Ascending aorta (tissue), 2 donors: ENCODE data around the gene INHBA. TPM values are rescaled to one million over a fixed set of nuclear protein-coding genes. Genes with fewer than 3 reads are reported as not detected.

Experiments used
- DNase-seq, 2 donors: peaks; one replicate each; pipeline ENCODE4 v3.0.0-alpha.2; 2019; ENCODE audit warnings: low spot score in 2 of 2
- H3K27ac ChIP-seq, 2 donors: fragments of 200-600 bp; sonication (generic); one replicate each; pipeline ENCODE4 v1.5.1; 2016 to 2017; ENCODE audit warnings: mild to moderate bottlenecking in 1 of 2
- H3K27me3 ChIP-seq: fragments of 200-600 bp; sonication (generic); one replicate; pipeline ENCODE4 v1.5.1; 2017
- H3K36me3 ChIP-seq, 2 donors: fragments of 200-600 bp; sonication (generic); one replicate each; pipeline ENCODE4 v1.5.1; 2016
- H3K4me1 ChIP-seq, 2 donors: fragments of 200-600 bp; sonication (generic); one replicate each; pipeline ENCODE4 v1.5.1; 2016 to 2017; ENCODE audit warnings: mild to moderate bottlenecking in 1 of 2
- H3K4me3 ChIP-seq, 2 donors: fragments of 200-600 bp; sonication (generic); one replicate each; pipeline ENCODE4 v1.5.1; 2016 to 2017; ENCODE audit warnings: mild to moderate bottlenecking in 1 of 2
- H3K9me3 ChIP-seq, 2 donors: fragments of 200-600 bp; sonication (generic); one replicate each; pipeline ENCODE4 v1.5.1; 2016
- intact Hi-C: fragments of 100-400 bp; cut with DNase I; formaldehyde crosslinking; loops from one replicate; pipeline ENCODE4 v1.15.1; 2023
- total RNA-seq: library from RNA; depleted of rRNA; stranded (reverse); fragments of >200 nt; gene quantifications from one replicate; pipeline ENCODE4 v1.1.0, GENCODE V29; 2016
- TF ChIP-seq, protein P1 (sequence below), 3 experiments: fragments of 200-600 bp in 2 of 3; fragments of 450-650 bp in 1 of 3; sonication (generic) in 2 of 3; IDR thresholded peaks; one replicate each; pipeline ENCODE4 v1.5.1; 2016 to 2019; ENCODE audit warnings: antibody characterized with exemption in 3 of 3, mild to moderate bottlenecking in 1 of 3, moderate library complexity in 1 of 3

Gene INHBA
- total RNA-seq, 1 donor from 2014 or later = 41.5 TPM

DNA sequence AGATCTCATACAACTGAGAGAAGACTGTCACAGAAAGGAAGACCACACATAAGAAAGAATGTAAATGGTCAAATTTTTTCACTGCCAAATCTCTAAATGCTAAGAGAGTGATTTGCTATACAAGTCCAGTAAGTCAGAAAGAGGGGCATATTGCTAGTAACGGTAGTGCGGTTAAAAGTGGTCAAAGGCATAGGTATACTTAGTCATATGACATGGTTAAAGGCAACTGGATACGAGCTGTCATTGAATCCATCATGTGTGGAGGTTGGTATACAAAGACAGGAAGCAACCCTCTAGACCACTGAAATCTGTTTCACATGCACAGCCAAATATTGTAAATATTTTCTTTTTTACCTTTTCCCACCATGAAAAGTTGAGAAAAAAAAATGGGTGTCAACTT, 4.8 kb downstream of the INHBA start:
- H3K9me3 ChIP-seq = no peaks in the 10 kb centered on the region
- intact Hi-C loops = loop anchor here (2.0 to 10.0 kb wide), 3 partner anchors 216 to 1463 kb away; no protein-coding TSS in a partner anchor
- peak overlapping the region; percentile 83 to 88 for H3K27ac ChIP-seq
- DNase-seq = no peak
- peaks cover 9 to 18% of the 10 kb centered on the region in 2 donors for H3K4me1 ChIP-seq
- peak overlapping the region; percentile 58 to 82 for H3K4me3 ChIP-seq
- TF ChIP-seq, protein P1, sequence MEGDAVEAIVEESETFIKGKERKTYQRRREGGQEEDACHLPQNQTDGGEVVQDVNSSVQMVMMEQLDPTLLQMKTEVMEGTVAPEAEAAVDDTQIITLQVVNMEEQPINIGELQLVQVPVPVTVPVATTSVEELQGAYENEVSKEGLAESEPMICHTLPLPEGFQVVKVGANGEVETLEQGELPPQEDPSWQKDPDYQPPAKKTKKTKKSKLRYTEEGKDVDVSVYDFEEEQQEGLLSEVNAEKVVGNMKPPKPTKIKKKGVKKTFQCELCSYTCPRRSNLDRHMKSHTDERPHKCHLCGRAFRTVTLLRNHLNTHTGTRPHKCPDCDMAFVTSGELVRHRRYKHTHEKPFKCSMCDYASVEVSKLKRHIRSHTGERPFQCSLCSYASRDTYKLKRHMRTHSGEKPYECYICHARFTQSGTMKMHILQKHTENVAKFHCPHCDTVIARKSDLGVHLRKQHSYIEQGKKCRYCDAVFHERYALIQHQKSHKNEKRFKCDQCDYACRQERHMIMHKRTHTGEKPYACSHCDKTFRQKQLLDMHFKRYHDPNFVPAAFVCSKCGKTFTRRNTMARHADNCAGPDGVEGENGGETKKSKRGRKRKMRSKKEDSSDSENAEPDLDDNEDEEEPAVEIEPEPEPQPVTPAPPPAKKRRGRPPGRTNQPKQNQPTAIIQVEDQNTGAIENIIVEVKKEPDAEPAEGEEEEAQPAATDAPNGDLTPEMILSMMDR (IDR thresholded peaks at IDR 0.05) = no peak
- H3K27me3 ChIP-seq = no peaks in the 10 kb centered on the region
- H3K36me3 ChIP-seq = no peaks in the 10 kb centered on the region

DNA sequence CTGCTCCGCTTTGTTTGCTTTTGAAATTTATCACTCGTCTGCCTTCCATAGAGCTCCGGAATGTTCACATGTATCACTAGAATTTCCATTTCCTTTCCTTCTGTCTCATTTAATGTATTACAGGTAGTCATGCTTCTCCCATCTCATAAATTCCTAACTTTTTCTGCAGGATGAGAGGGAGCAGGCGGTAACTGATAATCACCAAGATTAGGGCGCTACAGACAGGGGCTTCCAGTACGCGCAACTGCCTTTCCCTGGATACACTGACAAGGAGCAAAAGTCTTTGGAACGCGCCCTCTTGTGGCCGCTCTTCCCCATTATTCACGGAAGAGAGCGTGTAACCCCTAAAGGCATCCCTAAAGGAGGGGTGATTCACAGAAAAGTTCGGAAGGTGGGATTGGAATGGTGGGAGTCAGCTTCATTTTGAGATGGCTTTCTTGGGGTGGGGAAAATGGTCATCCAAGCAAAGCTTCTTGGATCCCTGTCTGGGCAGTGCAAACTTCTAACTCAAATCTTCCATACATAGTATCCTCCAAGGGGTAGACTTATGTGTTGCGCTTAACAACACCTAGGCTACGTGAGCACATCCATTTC, 6.5 kb downstream of the INHBA start:
- peak overlapping the region; percentile 44 to 82 for H3K4me3 ChIP-seq
- intact Hi-C loops = loop anchor here (2.0 to 10.0 kb wide), 3 partner anchors 214 to 1462 kb away; no protein-coding TSS in a partner anchor
- peaks cover 9 to 34% of the 10 kb centered on the region in 2 donors for H3K4me1 ChIP-seq
- TF ChIP-seq, protein P1 (IDR thresholded peaks at IDR 0.05) = peak; percentile 60 to 75 (median 66)
- H3K9me3 ChIP-seq = no peaks in the 10 kb centered on the region
- no peaks in the 10 kb centered on the region for H3K27me3 ChIP-seq
- H3K27ac ChIP-seq = peak overlapping the region; percentile 83 to 88
- no peaks in the 10 kb centered on the region for H3K36me3 ChIP-seq
- DNase-seq = peak in 1 of 2 donors; percentile 91

- H3K4me1 ChIP-seq = peaks cover 9 to 36% of the 10 kb centered on the region in 2 donors
- peak overlapping the region; percentile 83 to 88 for H3K27ac ChIP-seq
- H3K27me3 ChIP-seq = no peaks in the 10 kb centered on the region
- DNase-seq = no peak
- no peaks in the 10 kb centered on the region for H3K36me3 ChIP-seq
- intact Hi-C loops = loop anchor here (2.0 to 10.0 kb wide), 3 partner anchors 213 to 1461 kb away; no protein-coding TSS in a partner anchor
- no peaks in the 10 kb centered on the region for H3K9me3 ChIP-seq
- TF ChIP-seq, protein P1 (IDR thresholded peaks at IDR 0.05) = no peak
- H3K4me3 ChIP-seq = peak overlapping the region; percentile 44 to 82
These were observed 7.1 kb downstream of the INHBA start for GRCh38 chr7:41695661-41696322.

- TF ChIP-seq, protein P1 (IDR thresholded peaks at IDR 0.05) = no peak
- Histone ChIP-seq H3K27me3 (no peaks in the 10 kb centered on the region), H3K36me3 (peaks cover 8 to 10% of the 10 kb centered on the region in 2 donors), H3K27ac (peak overlapping the region; percentile 83 to 88), H3K4me3 (peak overlapping the region in 1 of 2 donors; percentile 82), H3K9me3 (no peaks in the 10 kb centered on the region), H3K4me1 (peaks cover 9 to 36% of the 10 kb centered on the region in 2 donors)
- intact Hi-C loops = loop anchor here (5.0 to 10.0 kb wide), 2 partner anchors 122 to 1460 kb away; no protein-coding TSS in a partner anchor
- no peak for DNase-seq
These were observed 8.4 kb downstream of the INHBA start for GRCh38 chr7:41694495-41694894.

GRCh38 chr7:41693150-41693997, 9.5 kb downstream of the INHBA start:
- Histone ChIP-seq H3K4me3 (peak overlapping the region in 1 of 2 donors; percentile 82), H3K27ac (peak overlapping the region; percentile 51 to 64), H3K9me3 (no peaks in the 10 kb centered on the region), H3K27me3 (no peaks in the 10 kb centered on the region), H3K4me1 (peaks cover 9 to 36% of the 10 kb centered on the region in 2 donors), H3K36me3 (peaks cover 8 to 13% of the 10 kb centered on the region in 2 donors)
- intact Hi-C loops = loop anchor here (5.0 to 10.0 kb wide), 2 partner anchors 121 to 1459 kb away; no protein-coding TSS in a partner anchor
- TF ChIP-seq, protein P1 (IDR thresholded peaks at IDR 0.05) = peak; percentile 7 to 39 (median 27)
- no peak for DNase-seq
